ENCODE results near the gene RPS21.

Gene RPS21

GRCh38 chr20:62423326-62423706 is 36.4 kb downstream of the RPS21 start:
- TF ChIP-seq ZNF565 (CRISPR knock-in tag; conservative IDR thresholded peaks at IDR 0.05; ENCODE audit: low read depth) (no peak), TOX (CRISPR knock-in tag; IDR thresholded peaks at IDR 0.05; ENCODE audit: borderline replicate concordance) (no peak), TCF4 (CRISPR knock-in tag; IDR thresholded peaks at IDR 0.05; ENCODE audit: borderline replicate concordance) (no peak), OSR1 (CRISPR knock-in tag; IDR thresholded peaks at IDR 0.05) (no peak), ZNF8 (CRISPR knock-in tag; IDR thresholded peaks at IDR 0.05) (no peak), ARNTL (CRISPR knock-in tag; IDR thresholded peaks at IDR 0.05; ENCODE audit: borderline replicate concordance, low read depth) (no peak), SNAI2 (CRISPR knock-in tag; IDR thresholded peaks at IDR 0.05) (no peak), PATZ1 (CRISPR knock-in tag; IDR thresholded peaks at IDR 0.05; ENCODE audit: borderline replicate concordance) (no peak), CSRNP3 (CRISPR knock-in tag; IDR thresholded peaks at IDR 0.05) (no peak), BACH2 (CRISPR knock-in tag; IDR thresholded peaks at IDR 0.05; ENCODE audit: borderline replicate concordance) (no peak), ISL1 (CRISPR knock-in tag; IDR thresholded peaks at IDR 0.05) (no peak)
- ATAC-seq, result no peak

- TF ChIP-seq ARNTL (CRISPR knock-in tag; IDR thresholded peaks at IDR 0.05; ENCODE audit: borderline replicate concordance, low read depth), result no peak
- no peak for TF ChIP-seq OSR1 (CRISPR knock-in tag; IDR thresholded peaks at IDR 0.05)
- TF ChIP-seq ZFP3 (CRISPR knock-in tag; IDR thresholded peaks at IDR 0.05), result no peak
- no peak for TF ChIP-seq CREB5 (CRISPR knock-in tag; IDR thresholded peaks at IDR 0.05; ENCODE audit: low read depth)
- no peak for TF ChIP-seq BACH2 (CRISPR knock-in tag; IDR thresholded peaks at IDR 0.05; ENCODE audit: borderline replicate concordance)
- no peak for TF ChIP-seq SNAI2 (CRISPR knock-in tag; IDR thresholded peaks at IDR 0.05)
- no peak for TF ChIP-seq ZC3H10 (CRISPR knock-in tag; IDR thresholded peaks at IDR 0.05)
- TF ChIP-seq CSDC2 (CRISPR knock-in tag; IDR thresholded peaks at IDR 0.05), result no peak
- no peak for TF ChIP-seq ISL1 (CRISPR knock-in tag; IDR thresholded peaks at IDR 0.05)
- TF ChIP-seq TCF4 (CRISPR knock-in tag; IDR thresholded peaks at IDR 0.05; ENCODE audit: borderline replicate concordance), result no peak
- TF ChIP-seq RARB (CRISPR knock-in tag; IDR thresholded peaks at IDR 0.05), result no peak
- no peak for TF ChIP-seq POU6F1 (CRISPR knock-in tag; IDR thresholded peaks at IDR 0.05; ENCODE audit: borderline replicate concordance, low read depth)
- no peak for TF ChIP-seq TSHZ2 (CRISPR knock-in tag; IDR thresholded peaks at IDR 0.05)
- ATAC-seq, result no peak
These were observed 37.6 kb downstream of the RPS21 start for GRCh38 chr20:62424249-62425107.

Data from SK-N-SH treated with all-trans-retinoic acid at 6 μM for 48 hours (cell line).